Naive B cell (primary cell): ENCODE results near the gene NIF3L1. TPM values are rescaled to one million over a fixed set of nuclear protein-coding genes. Genes with fewer than 3 reads are reported as not detected.

Experiments
- ATAC-seq, 2 donors: fragments of 150-1000 bp; cut with Tn5 transposase; 2 replicates each; pipeline ENCODE4 v1.10.0; 2021; ENCODE audit warnings: low read depth in 2 of 2, mild to moderate bottlenecking in 2 of 2, moderate library complexity in 2 of 2
- DNase-seq: peaks from one replicate; pipeline ENCODE4 v3.0.0; 2022
- H3K27ac Mint-ChIP-seq, 6 donors: one replicate each; pipeline ENCODE4 v1.8.0; 2020 to 2022; ENCODE audit warnings: mild to moderate bottlenecking in 6 of 6, mixed read lengths in 6 of 6, moderate library complexity in 5 of 6, inconsistent platforms in 2 of 6
- H3K27me3 Mint-ChIP-seq, 3 donors: one replicate each; pipeline ENCODE4 v1.8.0; 2021 to 2022; ENCODE audit warnings: mixed read lengths in 3 of 3, mild to moderate bottlenecking in 1 of 3
- H3K36me3 Mint-ChIP-seq, 2 donors: one replicate each; pipeline ENCODE4 v1.8.0; 2020 to 2022; ENCODE audit warnings: mixed read lengths in 2 of 2, inconsistent platforms in 1 of 2, mild to moderate bottlenecking in 1 of 2
- H3K4me1 Mint-ChIP-seq, 3 donors: one replicate each; pipeline ENCODE4 v1.8.0; 2020 to 2022; ENCODE audit warnings: mixed read lengths in 3 of 3, inconsistent platforms in 1 of 3, mild to moderate bottlenecking in 1 of 3, moderate library complexity in 1 of 3
- H3K4me3 Mint-ChIP-seq, 8 donors: one replicate each; pipeline ENCODE4 v1.8.0; 2020 to 2022; ENCODE audit warnings: mild to moderate bottlenecking in 8 of 8, mixed read lengths in 8 of 8, moderate library complexity in 8 of 8, inconsistent platforms in 2 of 8
- H3K9me3 Mint-ChIP-seq, 7 donors: one replicate each; pipeline ENCODE4 v1.8.0; 2020 to 2022; ENCODE audit warnings: mixed read lengths in 7 of 7, mild to moderate bottlenecking in 5 of 7, inconsistent platforms in 2 of 7, moderate library complexity in 1 of 7
- polyA plus RNA-seq, 6 donors: library from polyadenylated mRNA; unstranded; fragments of 300-500 nt; fragmentation: Illumina TruSeq; gene quantifications; one replicate each; pipeline ENCODE4 v1.2.3, GENCODE V29; 2021; ENCODE audit warnings: low read depth in 6 of 6

NIF3L1 gene, protein sequence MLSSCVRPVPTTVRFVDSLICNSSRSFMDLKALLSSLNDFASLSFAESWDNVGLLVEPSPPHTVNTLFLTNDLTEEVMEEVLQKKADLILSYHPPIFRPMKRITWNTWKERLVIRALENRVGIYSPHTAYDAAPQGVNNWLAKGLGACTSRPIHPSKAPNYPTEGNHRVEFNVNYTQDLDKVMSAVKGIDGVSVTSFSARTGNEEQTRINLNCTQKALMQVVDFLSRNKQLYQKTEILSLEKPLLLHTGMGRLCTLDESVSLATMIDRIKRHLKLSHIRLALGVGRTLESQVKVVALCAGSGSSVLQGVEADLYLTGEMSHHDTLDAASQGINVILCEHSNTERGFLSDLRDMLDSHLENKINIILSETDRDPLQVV
- 10 to 100 TPM; 12.2 to 22.0 (median 14.9) TPM for polyA plus RNA-seq

DNA sequence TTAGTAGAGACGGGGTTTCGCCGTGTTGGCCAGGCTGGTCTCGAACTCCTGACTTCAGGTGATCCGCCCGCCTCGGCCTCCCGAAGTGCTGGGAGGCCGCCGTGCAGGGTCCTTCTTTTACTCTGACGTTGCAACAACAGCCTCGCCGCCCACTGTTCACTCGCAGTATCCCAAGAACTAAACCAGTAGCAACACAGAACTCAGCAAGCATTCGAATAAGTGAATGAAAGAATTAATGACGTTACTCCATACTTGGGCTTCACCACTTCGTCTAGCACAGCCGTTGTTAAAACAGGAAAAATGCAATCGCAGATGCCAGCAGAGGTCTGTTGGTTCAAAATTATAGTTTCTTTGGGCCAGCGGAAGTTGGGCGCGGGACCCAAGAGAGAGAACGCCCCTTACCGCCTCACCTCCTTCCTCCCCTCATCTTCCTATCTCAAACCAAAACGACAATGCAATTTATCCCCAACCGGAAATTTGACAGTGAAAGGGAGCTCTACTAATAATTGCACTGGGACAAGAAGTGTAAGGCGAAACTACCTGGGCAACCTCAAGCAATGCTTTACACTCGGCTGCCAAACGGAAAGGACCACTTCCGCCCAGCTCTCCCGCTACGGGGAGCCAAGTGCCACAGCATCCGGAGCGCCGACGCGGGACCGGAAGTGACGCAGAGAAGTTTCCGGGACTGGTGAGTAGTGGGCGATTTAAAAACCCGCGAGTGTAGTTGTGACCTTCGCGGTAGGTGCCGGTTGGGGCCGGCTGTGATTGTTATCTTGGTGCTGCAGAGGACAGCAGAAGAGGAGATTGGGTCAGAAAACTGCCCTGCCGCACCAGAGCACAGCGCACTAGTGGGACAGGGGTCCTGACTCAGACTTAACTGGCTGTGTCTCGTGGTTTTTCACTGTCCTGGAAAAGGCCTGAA, at the start of gene NIF3L1, which contains the start of gene PPIL3:
Gene NIF3L1 (plus strand): TSS at position 668 of the 922 bp plus-strand sequence. CDS start 2,573 bp downstream, outside the sequence.
Gene PPIL3 (minus strand): TSS at position 374 of the 922 bp plus-strand sequence. CDS start 1,462 bp downstream, outside the sequence.
- peak; percentile 81 to 85 for ATAC-seq
- Mint-ChIP-seq H3K27me3 (no peaks in the 10 kb centered on the region), H3K4me1 (peaks cover 26 to 57% (median 44%) of the 10 kb centered on the region in 3 donors), H3K36me3 (no peaks in the 10 kb centered on the region), H3K27ac (peak within 1 kb of the TSS; percentile 97 to 99 (median 98)), H3K4me3 (peak within 1 kb of the TSS; percentile 92 to 99 (median 98)), H3K9me3 (no peaks in the 10 kb centered on the region)
- peak; percentile 95 for DNase-seq

DNA sequence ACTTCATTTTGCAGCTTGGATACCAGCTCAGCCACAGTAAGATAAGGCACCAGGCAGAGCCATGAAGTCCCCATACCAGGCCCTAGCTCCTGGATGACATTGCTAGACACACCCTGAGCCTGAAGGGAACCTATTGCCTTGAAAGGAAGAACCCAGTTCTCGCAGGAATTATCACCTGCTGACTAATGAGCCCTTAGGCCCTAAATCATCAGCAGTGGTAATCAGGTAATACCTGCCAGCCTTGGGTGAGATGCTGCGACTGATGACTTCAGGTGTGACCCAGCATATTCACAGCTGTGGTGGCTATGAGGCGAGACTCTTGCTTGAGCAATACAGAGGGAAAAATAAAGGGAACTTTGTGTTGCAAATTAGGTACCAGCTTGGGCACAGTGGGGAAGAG, 49.7 kb upstream of the NIF3L1 start:
- Mint-ChIP-seq H3K36me3 (peaks cover 0 to 5% of the 10 kb centered on the region in 2 donors), H3K27me3 (no peaks in the 10 kb centered on the region), H3K4me3 (no peak overlapping the region), H3K4me1 (no peaks in the 10 kb centered on the region), H3K27ac (no peak overlapping the region), H3K9me3 (peaks cover 0 to 22% (median 12%) of the 10 kb centered on the region in 7 donors)
- DNase-seq (no peak), ATAC-seq (no peak)

DNA sequence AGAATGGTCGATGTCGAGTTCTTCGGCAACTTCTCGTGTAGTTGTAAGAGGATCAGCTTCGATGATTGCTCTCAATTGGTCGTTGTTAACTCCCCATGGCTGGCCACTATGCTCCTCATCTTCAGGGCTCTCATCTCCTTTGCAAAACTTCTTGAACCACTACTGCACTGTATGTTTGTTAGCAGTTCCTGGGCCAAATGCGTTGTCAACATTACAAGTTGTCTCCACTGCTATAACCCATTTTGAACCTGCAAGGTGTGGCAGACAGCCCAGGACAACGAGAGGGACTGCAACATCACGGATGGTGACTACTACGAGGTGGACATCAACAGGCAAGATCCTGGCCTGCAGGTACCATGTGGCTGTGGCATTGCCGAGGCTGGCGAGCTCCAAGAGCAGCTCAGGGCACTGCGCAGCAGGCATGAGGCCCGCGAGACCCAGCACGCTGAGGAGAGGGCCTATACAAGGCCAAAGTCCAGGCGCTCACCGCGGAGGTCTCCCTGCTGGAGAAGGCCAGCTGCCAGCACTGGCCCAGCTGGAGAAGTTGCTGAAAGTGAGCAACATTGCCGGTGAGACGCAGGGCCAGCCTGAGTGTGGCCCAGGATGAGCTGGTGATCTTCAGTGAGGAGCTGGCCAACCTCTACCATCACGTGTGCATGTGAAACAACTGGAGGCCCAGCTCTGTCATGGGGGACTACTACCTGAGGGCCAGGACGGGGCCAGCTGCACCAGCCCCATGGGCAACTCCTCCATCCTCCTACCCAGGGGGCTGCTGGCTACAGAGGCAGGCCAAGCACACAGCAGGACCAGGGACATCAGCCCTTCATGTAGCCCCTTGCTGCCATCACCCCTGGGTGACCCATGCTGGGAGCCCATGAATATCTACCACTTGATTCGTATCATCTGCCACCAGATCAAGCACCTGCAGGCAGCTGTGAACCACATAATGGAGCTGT, 44.9 kb upstream of the NIF3L1 start:
- H3K36me3 Mint-ChIP-seq = no peaks in the 10 kb centered on the region
- no peak for DNase-seq
- ATAC-seq = no peak
- H3K9me3 Mint-ChIP-seq = no peaks in the 10 kb centered on the region
- H3K27me3 Mint-ChIP-seq = no peaks in the 10 kb centered on the region
- H3K4me1 Mint-ChIP-seq = no peaks in the 10 kb centered on the region
- no peak overlapping the region for H3K4me3 Mint-ChIP-seq
- H3K27ac Mint-ChIP-seq = no peak overlapping the region

DNA sequence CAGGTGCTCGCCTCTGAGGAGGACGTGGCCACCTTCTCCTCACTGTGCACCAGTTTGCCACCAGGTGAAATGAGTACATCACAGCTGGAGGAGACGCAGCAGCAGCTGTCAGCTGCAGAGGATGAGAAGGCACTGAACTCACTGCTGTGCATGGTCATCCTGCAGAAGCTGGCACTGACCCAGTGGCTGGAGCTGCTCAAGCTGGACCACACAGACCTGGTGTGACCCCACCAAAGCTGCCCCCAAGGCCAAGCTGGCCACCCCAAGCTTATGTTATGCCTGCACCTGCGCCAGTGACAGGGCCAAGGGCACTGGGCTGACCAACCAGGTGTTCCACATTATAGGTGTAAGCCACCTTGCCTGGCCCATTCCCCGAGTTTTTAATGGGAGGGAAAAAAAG, 44.0 kb upstream of the NIF3L1 start:
- Mint-ChIP-seq H3K27ac (no peak overlapping the region), H3K9me3 (no peaks in the 10 kb centered on the region), H3K36me3 (no peaks in the 10 kb centered on the region), H3K4me3 (no peak overlapping the region), H3K27me3 (no peaks in the 10 kb centered on the region), H3K4me1 (no peaks in the 10 kb centered on the region)
- ATAC-seq (no peak), DNase-seq (no peak)

DNA sequence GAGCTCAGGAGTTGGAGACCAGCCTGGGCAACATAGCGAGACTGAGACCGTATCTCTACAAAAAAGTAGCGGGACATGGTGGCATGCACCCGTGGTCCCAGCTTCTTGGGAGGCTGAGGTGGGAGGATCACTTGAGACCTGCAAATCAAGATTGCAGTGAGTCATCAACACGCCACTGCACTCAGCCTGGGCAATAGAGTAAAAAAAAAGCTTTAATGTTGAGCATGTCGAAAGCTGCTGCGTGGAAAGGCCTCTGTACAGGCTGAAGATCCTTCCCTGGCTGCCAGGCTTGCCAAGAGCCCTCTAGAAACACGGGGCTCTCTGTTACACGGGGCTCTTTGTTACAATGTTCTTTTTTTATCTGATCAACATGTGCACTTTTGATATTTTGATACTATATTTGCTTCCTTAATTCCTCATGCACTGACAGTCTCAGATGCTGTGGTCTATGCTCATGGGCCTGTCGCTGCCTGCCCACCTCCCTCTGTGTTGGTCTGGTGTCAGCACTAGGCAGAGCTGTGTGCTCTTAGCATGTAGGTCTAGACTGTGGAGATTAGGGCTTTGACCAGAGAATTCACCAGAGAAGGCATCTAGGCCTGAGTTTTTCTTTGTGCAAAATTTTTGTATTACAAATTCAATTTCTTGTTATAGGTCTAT, 43.4 kb upstream of the NIF3L1 start:
- Mint-ChIP-seq H3K36me3 (peaks cover 0 to 4% of the 10 kb centered on the region in 2 donors), H3K4me1 (no peaks in the 10 kb centered on the region), H3K27me3 (no peaks in the 10 kb centered on the region), H3K4me3 (no peak overlapping the region), H3K27ac (peak overlapping the region in 1 of 6 donors; percentile 76), H3K9me3 (no peaks in the 10 kb centered on the region)
- DNase-seq (no peak), ATAC-seq (no peak)

DNA sequence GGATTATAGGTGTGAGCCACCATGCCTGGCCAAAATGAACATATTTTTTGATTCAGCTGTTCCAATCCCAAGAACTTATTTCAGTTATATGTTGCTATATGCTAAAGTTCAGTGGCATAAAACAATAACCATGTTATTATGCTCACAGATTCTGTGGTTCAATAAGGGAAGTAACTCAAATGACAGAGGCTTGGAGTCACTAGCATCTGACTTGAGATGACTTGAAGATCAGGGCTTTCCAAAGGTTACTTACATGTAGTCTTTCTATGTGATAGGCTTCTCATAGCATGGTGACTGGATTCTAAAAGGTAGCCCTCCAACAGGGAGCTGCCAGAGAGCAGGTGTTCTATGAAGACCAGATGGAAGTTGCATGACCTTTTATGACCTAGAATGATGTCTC, 41.9 kb upstream of the NIF3L1 start:
- Mint-ChIP-seq H3K27me3 (no peaks in the 10 kb centered on the region), H3K36me3 (peaks cover 11 to 14% of the 10 kb centered on the region in 2 donors), H3K4me1 (peaks cover 0 to 3% (median 0%) of the 10 kb centered on the region in 3 donors), H3K4me3 (no peak overlapping the region), H3K27ac (peak overlapping the region in 2 of 6 donors; percentile 62 to 67), H3K9me3 (no peaks in the 10 kb centered on the region)
- no peak for DNase-seq
- no peak for ATAC-seq

DNA sequence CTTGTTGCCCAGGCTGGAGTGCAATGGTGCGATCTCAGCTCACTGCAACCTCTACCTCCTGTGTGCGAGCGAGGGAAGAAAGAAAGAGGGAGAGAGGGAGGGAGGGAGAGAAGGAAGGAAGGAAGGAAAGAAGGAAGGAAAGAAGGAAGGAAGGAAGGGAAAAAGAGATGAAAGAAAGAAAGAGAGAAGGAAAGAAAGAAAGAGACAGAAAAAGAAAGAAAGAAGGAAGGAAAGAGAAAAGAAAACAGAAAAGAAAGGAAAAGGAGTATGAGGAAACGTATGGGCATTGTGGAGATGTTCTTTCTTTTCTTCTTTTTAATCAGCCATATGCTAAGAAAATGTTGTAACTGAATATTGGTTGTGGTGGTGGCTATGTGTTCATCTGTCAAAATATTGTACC, 41.2 kb upstream of the NIF3L1 start:
- Mint-ChIP-seq H3K9me3 (no peaks in the 10 kb centered on the region), H3K36me3 (peaks cover 17 to 20% of the 10 kb centered on the region in 2 donors), H3K27me3 (no peaks in the 10 kb centered on the region), H3K4me1 (peaks cover 0 to 3% (median 0%) of the 10 kb centered on the region in 3 donors), H3K27ac (peak overlapping the region in 3 of 6 donors; percentile 61 to 70 (median 67)), H3K4me3 (no peak overlapping the region)
- no peak for ATAC-seq
- DNase-seq = no peak

DNA sequence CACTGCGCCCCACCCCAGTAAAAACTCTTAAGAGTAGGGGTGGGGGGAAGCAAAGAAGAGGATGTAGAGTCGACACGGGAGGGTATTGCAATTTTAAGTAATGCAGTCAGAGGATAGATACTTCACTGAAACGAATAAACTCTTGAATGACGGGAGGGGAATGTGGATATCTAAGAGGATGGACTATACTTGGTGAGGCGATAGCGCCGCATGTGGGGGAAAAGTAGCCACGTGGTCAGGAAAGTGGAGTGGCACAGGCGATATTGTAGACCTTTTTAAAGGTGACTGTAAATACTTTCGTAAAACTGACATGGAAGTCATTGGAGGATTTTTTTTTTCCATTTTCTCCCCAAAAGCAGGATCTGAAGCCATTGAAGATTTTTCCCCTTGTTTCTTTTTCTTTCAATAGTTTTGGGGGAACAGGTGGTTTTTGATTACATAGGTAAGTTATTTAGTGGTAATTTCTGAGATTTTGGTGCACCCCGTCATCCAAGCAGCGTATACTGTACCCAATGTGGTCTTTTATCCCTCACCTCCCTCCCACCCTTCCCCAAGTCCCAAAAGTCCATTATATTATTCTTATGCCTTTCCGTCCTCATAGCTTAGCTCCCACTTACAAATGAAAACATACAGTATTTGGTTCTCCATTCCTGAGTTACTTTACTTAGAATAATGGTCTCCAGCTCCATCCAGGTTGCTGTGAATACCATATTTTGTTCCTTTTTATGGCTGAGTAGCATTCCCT, 38.5 kb upstream of the NIF3L1 start:
- H3K27ac Mint-ChIP-seq = peak overlapping the region in 5 of 6 donors; percentile 74 to 92 (median 79)
- H3K4me1 Mint-ChIP-seq = peaks cover 0 to 3% (median 0%) of the 10 kb centered on the region in 3 donors
- H3K4me3 Mint-ChIP-seq = peak overlapping the region in 3 of 8 donors; percentile 13 to 67 (median 19)
- no peaks in the 10 kb centered on the region for H3K27me3 Mint-ChIP-seq
- no peak for DNase-seq
- no peaks in the 10 kb centered on the region for H3K9me3 Mint-ChIP-seq
- peaks cover 20 to 22% of the 10 kb centered on the region in 2 donors for H3K36me3 Mint-ChIP-seq
- no peak for ATAC-seq

DNA sequence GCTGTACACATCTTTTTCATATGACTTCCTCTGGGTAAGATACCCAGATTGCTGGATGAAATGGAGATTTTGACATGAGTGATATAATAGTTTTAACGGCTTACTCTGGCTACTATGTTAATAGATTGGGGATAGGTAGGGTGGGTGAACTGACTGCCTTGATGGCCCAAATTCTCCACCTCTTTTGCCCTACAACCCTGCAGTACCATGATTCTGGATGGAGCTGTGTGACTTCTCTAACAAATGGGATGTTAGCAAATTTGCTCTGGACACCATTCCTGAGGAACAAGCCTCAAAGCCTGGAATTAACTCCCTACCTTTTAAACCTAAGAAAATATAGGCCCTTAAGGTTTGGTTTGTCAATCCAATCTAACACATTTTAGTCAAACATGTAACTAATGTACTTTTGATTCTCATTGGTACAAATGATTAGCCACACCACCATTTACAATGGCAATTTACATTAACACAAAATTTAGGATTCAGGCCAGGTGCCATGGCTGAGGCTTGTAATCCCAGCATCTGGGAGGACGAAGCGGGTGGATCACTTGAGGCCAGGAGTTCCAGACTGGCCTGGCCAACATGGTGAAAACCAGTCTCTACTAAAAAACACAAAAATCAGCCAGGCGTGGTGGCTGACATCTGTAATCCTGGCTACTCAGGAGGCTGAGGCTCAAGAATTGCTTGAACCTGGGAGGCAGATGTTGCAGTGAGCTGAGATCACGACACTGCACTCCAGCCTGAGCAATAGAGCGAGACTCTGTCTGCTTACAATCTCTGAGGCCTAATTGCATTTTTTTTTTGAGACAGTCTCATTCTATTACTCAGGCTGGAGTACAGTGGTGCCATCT, 37.5 kb upstream of the NIF3L1 start:
- peaks cover 20 to 27% of the 10 kb centered on the region in 2 donors for H3K36me3 Mint-ChIP-seq
- no peaks in the 10 kb centered on the region for H3K9me3 Mint-ChIP-seq
- H3K27ac Mint-ChIP-seq = peak overlapping the region in 5 of 6 donors; percentile 4 to 88 (median 67)
- no peaks in the 10 kb centered on the region for H3K27me3 Mint-ChIP-seq
- H3K4me3 Mint-ChIP-seq = peak overlapping the region in 1 of 8 donors; percentile 15
- no peak for DNase-seq
- peaks cover 0 to 3% (median 3%) of the 10 kb centered on the region in 3 donors for H3K4me1 Mint-ChIP-seq
- peak in 1 of 2 donors; percentile 25 for ATAC-seq

DNA sequence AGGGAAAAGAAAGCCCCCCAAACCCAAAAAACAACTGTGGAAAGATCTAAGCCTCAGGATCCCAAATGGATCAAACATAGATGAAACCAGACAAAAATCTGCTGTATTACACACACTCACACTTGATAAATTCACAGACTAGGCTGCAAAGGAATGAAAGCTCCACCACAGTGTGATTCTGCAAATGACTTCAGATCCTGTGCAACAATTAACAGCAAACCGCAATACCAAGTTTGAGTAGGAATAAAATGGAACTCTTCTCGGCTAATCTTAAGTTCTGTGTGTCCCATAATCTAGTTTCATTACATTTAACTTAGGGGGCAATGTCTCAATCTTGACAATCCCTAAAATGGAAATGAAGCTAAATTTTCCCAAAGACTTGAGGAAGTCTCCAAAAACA, 36.6 kb upstream of the NIF3L1 start:
- no peak for DNase-seq
- Mint-ChIP-seq H3K9me3 (no peaks in the 10 kb centered on the region), H3K4me3 (no peak overlapping the region), H3K27ac (peak overlapping the region in 5 of 6 donors; percentile 43 to 88 (median 67)), H3K4me1 (peaks cover 3 to 4% (median 3%) of the 10 kb centered on the region in 3 donors), H3K36me3 (peaks cover 25 to 34% of the 10 kb centered on the region in 2 donors), H3K27me3 (no peaks in the 10 kb centered on the region)
- ATAC-seq = no peak

DNA sequence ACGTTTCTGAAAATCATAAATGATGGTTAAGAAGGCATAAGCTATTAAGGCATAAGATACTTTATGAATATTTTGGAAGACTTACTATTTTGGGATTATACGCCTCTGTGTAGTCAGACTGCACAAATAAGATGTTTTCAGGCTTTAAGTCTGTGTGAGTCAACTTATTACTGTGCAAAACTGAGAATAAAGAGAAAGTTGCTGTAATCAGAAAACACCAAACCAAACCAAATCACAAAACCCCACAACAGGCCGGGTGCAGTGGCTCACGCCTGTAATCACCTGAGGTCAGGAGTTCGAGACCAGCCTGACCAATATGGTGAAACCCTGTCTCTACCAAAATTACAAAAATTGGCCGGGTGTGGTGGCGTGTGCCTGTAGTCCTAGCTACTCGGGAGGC, 32.4 kb upstream of the NIF3L1 start:
- peaks cover 46 to 51% of the 10 kb centered on the region in 2 donors for H3K36me3 Mint-ChIP-seq
- DNase-seq = no peak
- no peaks in the 10 kb centered on the region for H3K27me3 Mint-ChIP-seq
- peaks cover 27 to 41% (median 37%) of the 10 kb centered on the region in 3 donors for H3K4me1 Mint-ChIP-seq
- H3K27ac Mint-ChIP-seq = peak overlapping the region in 3 of 6 donors; percentile 53 to 86 (median 66)
- no peaks in the 10 kb centered on the region for H3K9me3 Mint-ChIP-seq
- ATAC-seq = no peak
- H3K4me3 Mint-ChIP-seq = peak overlapping the region in 1 of 8 donors; percentile 59
